HCT116 (cell line): ENCODE measurements around the gene KCTD19. TPM values are rescaled to one million over a fixed set of nuclear protein-coding genes. Genes with fewer than 3 reads are reported as not detected.

Experiments used
- ATAC-seq: fragments of 200-7000 bp; cut with Tn5 transposase; 2 replicates; pipeline ENCODE4 v1.9.1; 2020; ENCODE audit warnings: mild to moderate bottlenecking, moderate library complexity
- BruUV-seq: library from RNA; stranded (reverse); fragments of 400-500 nt; replicated peaks from 2 replicates; lab custom pipeline; 2021; lab: Mats Ljungman, UMichigan
- CTCF ChIA-PET: fragments of 300-600 bp; sonication (Branson Sonifier 250); formaldehyde crosslinking; loops from one replicate; lab custom pipeline; 2021; ENCODE audit warnings: antibody characterized with exemption; lab: Charles Lee
- POLR2A ChIA-PET: fragments of 300-600, 350-600 bp; sonication (Branson Sonifier 250); formaldehyde crosslinking; loops from one replicate; lab custom pipeline; 2021; ENCODE audit warnings: antibody characterized with exemption; lab: Charles Lee
- RAD21 ChIA-PET, 2 experiments: fragments of 300-600 bp; sonication (Branson Sonifier 250); formaldehyde crosslinking; loops; one replicate each; lab custom pipeline; 2023; ENCODE audit warnings: low total read pairs in 2 of 2; ENCODE audit not compliant: uncharacterized antibody in 2 of 2, unreplicated experiment in 2 of 2, low non-redundant PET in 1 of 2; lab: Charles Lee
- DNase-seq: peaks from one replicate; pipeline ENCODE4 v3.0.0-alpha.2; 2010; ENCODE audit warnings: low read depth, low spot score
- H2AFZ ChIP-seq: fragments of 200-600 bp; shearing (Covaris generic), sonication (generic); 2 replicates; pipeline ENCODE4 v1.6.1; 2017; ENCODE audit warnings: low read depth, mixed run types, mixed read lengths, antibody characterized with exemption, low read length; ENCODE audit not compliant: poor library complexity, severe bottlenecking
- H3K27ac ChIP-seq: 2 replicates; pipeline ENCODE4 v1.5.1; 2012; ENCODE audit warnings: low read depth, low read length
- H3K27me3 ChIP-seq: fragments of 200-600 bp; sonication (generic); 2 replicates; pipeline ENCODE4 v1.6.1; 2016; ENCODE audit warnings: mixed run types, low read length, mixed read lengths; ENCODE audit not compliant: insufficient read depth
- H3K36me3 ChIP-seq, 2 experiments: fragments of 200-500 bp in 1 of 2; fragments of 200-600 bp in 1 of 2; sonication (Bioruptor generic) in 1 of 2; sonication (generic) in 1 of 2; 2 replicates each; pipeline versions ENCODE4 v1.5.1 to v1.6.1; 2014 to 2016; ENCODE audit warnings: low read length in 2 of 2, inconsistent platforms in 1 of 2, mixed read lengths in 1 of 2, mixed run types in 1 of 2; ENCODE audit not compliant: insufficient read depth in 2 of 2, control insufficient read depth in 1 of 2
- H3K4me1 ChIP-seq, 2 experiments: fragments of 200-600 bp in 1 of 2; sonication (generic) in 1 of 2; 2 replicates each; pipeline versions ENCODE4 v1.5.1 to v1.6.1; 2012 to 2017; ENCODE audit warnings: low read length in 2 of 2, inconsistent platforms in 1 of 2, mild to moderate bottlenecking in 1 of 2, mixed read lengths in 1 of 2, mixed run types in 1 of 2, moderate library complexity in 1 of 2; ENCODE audit not compliant: insufficient read depth in 2 of 2, control insufficient read depth in 1 of 2
- H3K4me2 ChIP-seq: fragments of 200-600 bp; sonication (generic); 2 replicates; pipeline ENCODE4 v1.6.1; 2017; ENCODE audit warnings: mixed run types, low read length, mixed read lengths
- H3K4me3 ChIP-seq, 2 experiments: fragments of 200-600 bp in 1 of 2; sonication (generic) in 1 of 2; replicated peaks in 1 of 2; 2 replicates each; pipeline ENCODE4 v1.5.1; 2011 to 2016; ENCODE audit warnings: low read length in 2 of 2, control low read depth in 1 of 2, low read depth in 1 of 2, mild to moderate bottlenecking in 1 of 2, mixed read lengths in 1 of 2, mixed run types in 1 of 2
- H3K79me2 ChIP-seq: fragments of 200-600 bp; sonication (generic); 2 replicates; pipeline ENCODE4 v1.6.1; 2017; ENCODE audit warnings: mild to moderate bottlenecking, mixed run types, low read length, moderate library complexity, mixed read lengths; ENCODE audit not compliant: insufficient read depth
- H3K9ac ChIP-seq: fragments of 200-600 bp; sonication (generic); 2 replicates; pipeline ENCODE4 v1.6.1; 2016; ENCODE audit warnings: low read length, mixed read lengths
- H3K9me2 ChIP-seq: fragments of 200-600 bp; sonication (generic), shearing (Covaris generic); 2 replicates; pipeline ENCODE4 v1.6.1; 2017; ENCODE audit warnings: mixed run types, mild to moderate bottlenecking, moderate library complexity; ENCODE audit not compliant: insufficient read depth
- H3K9me3 ChIP-seq, 2 experiments: fragments of 200-500 bp in 1 of 2; fragments of 200-600 bp in 1 of 2; sonication (Bioruptor generic) in 1 of 2; sonication (generic) in 1 of 2; 2 replicates each; pipeline ENCODE4 v1.6.1; 2014 to 2017; ENCODE audit warnings: low read length in 2 of 2, mixed read lengths in 2 of 2, inconsistent platforms in 1 of 2, low read depth in 1 of 2, mild to moderate bottlenecking in 1 of 2, mixed run types in 1 of 2, moderate library complexity in 1 of 2; ENCODE audit not compliant: control insufficient read depth in 1 of 2, insufficient read depth in 1 of 2
- H4K20me1 ChIP-seq: fragments of 200-600 bp; sonication (generic), shearing (Covaris generic); 2 replicates; pipeline ENCODE4 v1.6.1; 2017; ENCODE audit warnings: mixed run types, mild to moderate bottlenecking, moderate library complexity; ENCODE audit not compliant: insufficient read depth
- CBX3 ChIP-seq: IDR thresholded peaks from 2 replicates; pipeline ENCODE4 v1.6.1; 2012; ENCODE audit warnings: low read depth
- CEBPB ChIP-seq: IDR thresholded peaks from 2 replicates; pipeline ENCODE4 v1.6.1; 2012; ENCODE audit warnings: low read depth
- EGR1 ChIP-seq: IDR thresholded peaks from 2 replicates; pipeline ENCODE4 v1.6.1; 2012; ENCODE audit warnings: low read depth
- ELF1 ChIP-seq: IDR thresholded peaks from 2 replicates; pipeline ENCODE4 v1.6.1; 2012; ENCODE audit warnings: low read depth, borderline replicate concordance
- FOSL1 ChIP-seq: IDR thresholded peaks from 2 replicates; pipeline ENCODE4 v1.6.1; 2012; ENCODE audit warnings: low read depth
- JUND ChIP-seq: IDR thresholded peaks from 2 replicates; pipeline ENCODE4 v1.6.1; 2012
- POLR2A ChIP-seq: IDR thresholded peaks from 2 replicates; pipeline ENCODE4 v1.7.0; 2011; ENCODE audit warnings: borderline replicate concordance; ENCODE audit not compliant: insufficient read depth, insufficient read length; ENCODE audit errors: extremely low read depth
- POLR2AphosphoS5 ChIP-seq: IDR thresholded peaks from 2 replicates; pipeline ENCODE4 v1.6.1; 2011; ENCODE audit warnings: mild to moderate bottlenecking, low read depth, low read length, moderate library complexity
- REST ChIP-seq: IDR thresholded peaks from 2 replicates; pipeline ENCODE4 v1.6.1; 2012; ENCODE audit warnings: low read depth
- SIN3A ChIP-seq: IDR thresholded peaks from 2 replicates; pipeline ENCODE4 v1.6.1; 2012; ENCODE audit warnings: low read depth
- SP1 ChIP-seq: IDR thresholded peaks from 2 replicates; pipeline ENCODE4 v1.6.1; 2012; ENCODE audit warnings: low read depth
- SRF ChIP-seq: IDR thresholded peaks from 2 replicates; pipeline ENCODE4 v1.6.1; 2012; ENCODE audit warnings: low read depth
- TCF7L2 ChIP-seq: IDR thresholded peaks from 2 replicates; pipeline ENCODE4 v1.7.0; 2011; ENCODE audit warnings: borderline replicate concordance, inconsistent platforms; ENCODE audit not compliant: insufficient read depth, insufficient read length; ENCODE audit errors: extremely low read depth
- YY1 ChIP-seq: IDR thresholded peaks from 2 replicates; pipeline ENCODE4 v1.6.1; 2011; ENCODE audit warnings: low read length, low read depth, moderate library complexity, mild to moderate bottlenecking; ENCODE audit not compliant: insufficient replicate concordance; ENCODE audit errors: extremely low read depth
- ZNF274 ChIP-seq: fragments of 200-500 bp; sonication (Bioruptor generic); IDR thresholded peaks from 2 replicates; pipeline ENCODE4 v1.6.1; 2014; ENCODE audit warnings: mild to moderate bottlenecking, low read depth, low read length, inconsistent platforms
- intact Hi-C: fragments of 100-400 bp; cut with micrococcal nuclease; formaldehyde crosslinking; loops from 2 replicates; pipeline ENCODE4 v1.10.0; 2022
- total RNA-seq: library from RNA; stranded (reverse); gene quantifications from one replicate; pipeline ENCODE4 v1.2.1, GENCODE V29; 2021; ENCODE audit not compliant: unreplicated experiment
- TF ChIP-seq, protein P1 (sequence below): IDR thresholded peaks from 2 replicates; pipeline ENCODE4 v1.6.1; 2012
- TF ChIP-seq, protein P2 (sequence below): IDR thresholded peaks from 2 replicates; pipeline ENCODE4 v1.6.1; 2011; ENCODE audit warnings: mild to moderate bottlenecking, low read length, moderate library complexity; ENCODE audit not compliant: insufficient replicate concordance; ENCODE audit errors: extremely low read depth

KCTD19 gene
- total RNA-seq, 1 experiment from 2014 or later, result not detected

DNA sequence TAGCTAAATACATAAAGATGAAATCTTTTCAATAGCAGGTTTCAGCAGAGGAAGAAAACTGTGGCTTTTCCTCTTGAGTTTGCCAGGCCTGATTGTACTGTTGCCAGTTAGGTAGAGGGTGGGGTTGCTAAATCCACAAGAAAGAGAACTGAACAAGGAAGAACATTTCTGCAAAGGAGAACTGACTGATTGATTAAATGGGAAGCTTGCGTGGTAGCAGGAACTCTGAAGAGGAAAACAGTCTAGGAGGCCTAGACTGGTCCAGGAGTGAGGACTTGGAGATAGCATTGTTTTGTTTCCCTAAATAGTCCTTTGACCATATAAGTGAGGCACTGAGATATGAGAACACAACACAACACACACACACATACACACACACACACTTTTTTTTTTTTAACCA, 18.9 kb upstream of the KCTD19 start (continued):
- no peak for TF ChIP-seq POLR2A

DNA sequence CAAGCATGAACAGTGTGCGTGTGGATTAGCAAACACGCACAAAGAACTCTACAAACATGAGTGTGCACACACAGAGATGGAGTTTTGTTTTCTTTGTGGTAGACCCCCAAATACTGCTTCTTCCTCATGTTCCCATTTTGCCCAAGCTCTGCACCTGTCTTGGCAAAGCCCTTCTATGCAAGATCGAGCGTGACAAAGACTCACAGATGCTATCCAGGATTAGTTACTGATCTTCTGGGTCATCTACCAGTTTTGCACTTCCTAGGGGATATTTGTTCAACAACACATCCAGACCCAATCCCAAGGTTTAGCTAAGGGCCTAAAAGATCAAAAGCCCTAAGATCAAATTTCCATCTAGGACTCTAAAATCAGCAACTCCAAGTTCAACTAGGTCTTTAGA, 16.1 kb upstream of the KCTD19 start:
- H3K4me2 ChIP-seq, result no peak overlapping the region
- H3K79me2 ChIP-seq, result no peaks in the 10 kb centered on the region
- TF ChIP-seq CBX3 (no peak), CEBPB (no peak), REST (no peak), JUND (no peak), TCF7L2 (no peak), SP1 (no peak), EGR1 (no peak), SIN3A (no peak), POLR2AphosphoS5 (no peak), FOSL1 (no peak), YY1 (no peak), ELF1 (no peak), POLR2A (no peak), SRF (no peak), ZNF274 (no peak)
- TF ChIP-seq, protein P1, sequence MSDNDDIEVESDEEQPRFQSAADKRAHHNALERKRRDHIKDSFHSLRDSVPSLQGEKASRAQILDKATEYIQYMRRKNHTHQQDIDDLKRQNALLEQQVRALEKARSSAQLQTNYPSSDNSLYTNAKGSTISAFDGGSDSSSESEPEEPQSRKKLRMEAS, result no peak
- TF ChIP-seq, protein P2, sequence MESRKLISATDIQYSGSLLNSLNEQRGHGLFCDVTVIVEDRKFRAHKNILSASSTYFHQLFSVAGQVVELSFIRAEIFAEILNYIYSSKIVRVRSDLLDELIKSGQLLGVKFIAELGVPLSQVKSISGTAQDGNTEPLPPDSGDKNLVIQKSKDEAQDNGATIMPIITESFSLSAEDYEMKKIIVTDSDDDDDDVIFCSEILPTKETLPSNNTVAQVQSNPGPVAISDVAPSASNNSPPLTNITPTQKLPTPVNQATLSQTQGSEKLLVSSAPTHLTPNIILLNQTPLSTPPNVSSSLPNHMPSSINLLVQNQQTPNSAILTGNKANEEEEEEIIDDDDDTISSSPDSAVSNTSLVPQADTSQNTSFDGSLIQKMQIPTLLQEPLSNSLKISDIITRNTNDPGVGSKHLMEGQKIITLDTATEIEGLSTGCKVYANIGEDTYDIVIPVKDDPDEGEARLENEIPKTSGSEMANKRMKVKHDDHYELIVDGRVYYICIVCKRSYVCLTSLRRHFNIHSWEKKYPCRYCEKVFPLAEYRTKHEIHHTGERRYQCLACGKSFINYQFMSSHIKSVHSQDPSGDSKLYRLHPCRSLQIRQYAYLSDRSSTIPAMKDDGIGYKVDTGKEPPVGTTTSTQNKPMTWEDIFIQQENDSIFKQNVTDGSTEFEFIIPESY, result no peak
- no peak overlapping the region for H3K4me3 ChIP-seq
- BruUV-seq, result no TSS peak
- no peak overlapping the region for H3K9ac ChIP-seq
- intact Hi-C loops, result no loop called here
- H3K9me3 ChIP-seq, result no peaks in the 10 kb centered on the region
- no peaks in the 10 kb centered on the region for H3K4me1 ChIP-seq
- H3K9me2 ChIP-seq, result no peaks in the 10 kb centered on the region
- no peak for ATAC-seq
- POLR2A ChIA-PET, result no interaction called here
- no peak overlapping the region for H2AFZ ChIP-seq
- RAD21 ChIA-PET, result no interaction called here
- DNase-seq, result no peak
- no peaks in the 10 kb centered on the region for H3K27me3 ChIP-seq
- no peaks in the 10 kb centered on the region for H3K36me3 ChIP-seq
- CTCF ChIA-PET, result no interaction called here
- no peaks in the 10 kb centered on the region for H4K20me1 ChIP-seq
- no peak overlapping the region for H3K27ac ChIP-seq
